ENCODE measurements around the gene FBXO24. TPM values are rescaled to one million over a fixed set of nuclear protein-coding genes. Genes with fewer than 3 reads are reported as not detected.

The FBXO24 gene
- total and polyA plus RNA-seq, 9 of the 15 experiments (the other 6 are each of a cell fraction or from before 2014, with no cell fraction given): 0.17 to 0.95 (median 0.50) TPM

GRCh38 chr7:100586266-100587025, at the start of gene FBXO24 (continued):
- no peak for TF ChIP-seq REST (IDR thresholded peaks at IDR 0.05; ENCODE audit: borderline replicate concordance)
- TF ChIP-seq REST (CRISPR knock-in tag; IDR thresholded peaks at IDR 0.05; ENCODE audit: low read depth): no peak
- TF ChIP-seq ZNF764 (CRISPR knock-in tag; IDR thresholded peaks at IDR 0.05; ENCODE audit: low read depth): no peak
- TF ChIP-seq PBX2 (CRISPR knock-in tag; IDR thresholded peaks at IDR 0.05; ENCODE audit: low read depth): peak; percentile 100
- TF ChIP-seq PBX2 (tag; conservative IDR thresholded peaks at IDR 0.05; ENCODE audit: low read depth): peak; percentile 100
- no peak for TF ChIP-seq ZNF583 (CRISPR knock-in tag; IDR thresholded peaks at IDR 0.05)
- no peak for TF ChIP-seq ZKSCAN8 (CRISPR knock-in tag; IDR thresholded peaks at IDR 0.05)
- TF ChIP-seq ADNP (tag; IDR thresholded peaks at IDR 0.05): no peak
- TF ChIP-seq LCOR (CRISPR knock-in tag; IDR thresholded peaks at IDR 0.05): no peak
- peak; percentile 76 for TF ChIP-seq RBFOX2 (IDR thresholded peaks at IDR 0.05; ENCODE audit: low read depth, low read length)
- no peak for TF ChIP-seq ZFX (CRISPR knock-in tag; IDR thresholded peaks at IDR 0.05)
- peak; percentile 51; the same call in 1 of the 2 replicates for TF ChIP-seq SIN3B (IDR thresholded peaks at IDR 0.05; ENCODE audit: low read depth)
- peak; percentile 71 for TF ChIP-seq TAF1 (IDR thresholded peaks at IDR 0.05; ENCODE audit: control insufficient read depth, extremely low read depth, insufficient read depth, low read length, severe bottlenecking)
- TF ChIP-seq FOS (IDR thresholded peaks at IDR 0.05; ENCODE audit: extremely low read depth, insufficient read length): peak; percentile 100
- TF ChIP-seq MITF (IDR thresholded peaks at IDR 0.05): no peak
- no peak for TF ChIP-seq ATF1 (CRISPR knock-in tag; IDR thresholded peaks at IDR 0.05)
- peak; percentile 98 for TF ChIP-seq ATF1 (tag; IDR thresholded peaks at IDR 0.05)
